Mesothelial cell of epicardium (in vitro differentiated cells): ENCODE measurements around the gene NDFIP1. TPM values are rescaled to one million over a fixed set of nuclear protein-coding genes. Genes with fewer than 3 reads are reported as not detected.

ENCODE experiments used
- DNase-seq, 2 experiments: peaks; one replicate each; pipeline ENCODE4 v3.0.0; 2021; ENCODE audit warnings: low spot score in 2 of 2; ENCODE audit not compliant: unreplicated experiment in 2 of 2
- H3K27ac Mint-ChIP-seq: 2 replicates; pipeline ENCODE4 v1.8.0; 2021; ENCODE audit warnings: mixed read lengths
- H3K27me3 Mint-ChIP-seq: 2 replicates; pipeline ENCODE4 v1.8.0; 2021; ENCODE audit warnings: low read depth, mixed read lengths
- H3K36me3 Mint-ChIP-seq: 2 replicates; pipeline ENCODE4 v1.8.0; 2021; ENCODE audit warnings: mixed read lengths
- H3K4me1 Mint-ChIP-seq: 2 replicates; pipeline ENCODE4 v1.8.0; 2021; ENCODE audit warnings: mixed read lengths
- H3K4me3 Mint-ChIP-seq: 2 replicates; pipeline ENCODE4 v1.8.0; 2021; ENCODE audit warnings: mild to moderate bottlenecking, moderate library complexity, mixed read lengths
- H3K9me3 Mint-ChIP-seq: 2 replicates; pipeline ENCODE4 v1.8.0; 2021; ENCODE audit warnings: mixed read lengths
- total RNA-seq: library from RNA; stranded (reverse); gene quantifications from 3 replicates; pipeline ENCODE4 v1.2.1, GENCODE V29; 2021
- TF ChIP-seq, protein P1 (sequence below): fragments of 200-600 bp; sonication (generic); IDR thresholded peaks from one replicate; pipeline ENCODE4 v1.5.0; 2021; ENCODE audit warnings: antibody characterized with exemption; ENCODE audit not compliant: unreplicated experiment

Gene NDFIP1
- total RNA-seq, 1 donor from 2014 or later = 67.9 TPM

DNA sequence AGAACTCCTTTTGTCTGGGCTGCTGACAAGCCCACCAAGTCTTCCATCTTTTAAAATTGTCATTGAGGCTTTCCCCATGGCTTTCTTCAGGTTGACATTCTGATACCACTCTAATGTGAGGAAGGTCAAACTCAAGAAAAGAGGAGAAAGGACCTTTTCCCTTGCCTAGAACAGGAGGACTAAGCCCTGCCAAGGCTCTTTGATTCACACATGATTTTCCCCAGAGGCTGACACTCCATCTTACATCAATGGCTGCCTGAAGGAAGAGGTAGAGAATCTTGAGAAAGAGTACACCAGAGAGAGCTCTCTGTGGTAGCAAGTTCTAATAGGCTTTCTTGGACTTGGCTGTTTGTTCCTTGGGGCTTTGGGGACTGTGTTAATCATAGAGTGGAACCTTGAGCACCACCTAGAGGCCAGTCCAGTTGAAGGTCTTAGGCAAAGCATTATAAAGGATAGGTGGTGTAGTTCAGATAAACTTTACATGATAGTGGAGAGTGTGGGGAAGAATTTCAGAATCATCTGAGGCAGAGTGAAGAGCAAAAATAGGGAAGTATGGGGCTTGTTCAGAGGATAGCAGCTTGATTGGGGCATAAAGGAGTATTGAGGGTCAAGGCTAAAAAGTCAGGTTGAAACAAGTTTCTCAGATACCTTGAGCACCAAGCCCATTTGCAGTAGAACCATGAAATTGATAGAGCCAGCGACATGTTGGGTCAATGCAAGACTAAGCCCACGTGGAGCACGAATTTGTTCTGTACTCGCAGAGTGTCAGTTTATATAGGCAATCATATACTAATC, 36.7 kb downstream of the NDFIP1 start:
- no peaks in the 10 kb centered on the region for H3K27me3 Mint-ChIP-seq
- DNase-seq = peak in 1 of 2 experiments; percentile 43
- H3K4me3 Mint-ChIP-seq = no peak overlapping the region
- H3K4me1 Mint-ChIP-seq = no peaks in the 10 kb centered on the region
- TF ChIP-seq, protein P1, sequence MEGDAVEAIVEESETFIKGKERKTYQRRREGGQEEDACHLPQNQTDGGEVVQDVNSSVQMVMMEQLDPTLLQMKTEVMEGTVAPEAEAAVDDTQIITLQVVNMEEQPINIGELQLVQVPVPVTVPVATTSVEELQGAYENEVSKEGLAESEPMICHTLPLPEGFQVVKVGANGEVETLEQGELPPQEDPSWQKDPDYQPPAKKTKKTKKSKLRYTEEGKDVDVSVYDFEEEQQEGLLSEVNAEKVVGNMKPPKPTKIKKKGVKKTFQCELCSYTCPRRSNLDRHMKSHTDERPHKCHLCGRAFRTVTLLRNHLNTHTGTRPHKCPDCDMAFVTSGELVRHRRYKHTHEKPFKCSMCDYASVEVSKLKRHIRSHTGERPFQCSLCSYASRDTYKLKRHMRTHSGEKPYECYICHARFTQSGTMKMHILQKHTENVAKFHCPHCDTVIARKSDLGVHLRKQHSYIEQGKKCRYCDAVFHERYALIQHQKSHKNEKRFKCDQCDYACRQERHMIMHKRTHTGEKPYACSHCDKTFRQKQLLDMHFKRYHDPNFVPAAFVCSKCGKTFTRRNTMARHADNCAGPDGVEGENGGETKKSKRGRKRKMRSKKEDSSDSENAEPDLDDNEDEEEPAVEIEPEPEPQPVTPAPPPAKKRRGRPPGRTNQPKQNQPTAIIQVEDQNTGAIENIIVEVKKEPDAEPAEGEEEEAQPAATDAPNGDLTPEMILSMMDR = peak; percentile 48
- peaks cover 5% of the 10 kb centered on the region for H3K9me3 Mint-ChIP-seq
- peaks cover 27% of the 10 kb centered on the region for H3K36me3 Mint-ChIP-seq
- no peak overlapping the region for H3K27ac Mint-ChIP-seq

DNA sequence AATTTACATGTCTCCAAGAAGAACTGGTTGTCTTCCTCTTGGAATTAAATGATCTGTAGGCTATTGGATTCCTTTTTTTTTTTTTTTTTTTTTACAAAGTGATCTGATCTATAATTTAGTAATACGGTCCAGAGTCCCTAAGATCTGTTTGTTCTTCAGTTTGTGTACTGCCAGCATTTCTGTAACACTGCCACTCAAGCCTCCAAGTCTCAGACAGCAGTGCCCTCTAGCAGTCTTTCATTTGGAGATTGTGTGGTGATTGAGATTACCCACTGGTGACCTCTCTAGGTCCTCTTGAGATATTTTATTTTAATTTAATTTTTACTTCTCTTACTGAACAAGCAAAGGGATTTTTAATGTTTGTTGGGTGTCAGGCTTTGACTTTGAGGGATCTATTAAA, 40.8 kb downstream of the NDFIP1 start:
- peaks cover 5% of the 10 kb centered on the region for H3K9me3 Mint-ChIP-seq
- peaks cover 29% of the 10 kb centered on the region for H3K36me3 Mint-ChIP-seq
- H3K4me1 Mint-ChIP-seq = peaks cover 11% of the 10 kb centered on the region
- H3K4me3 Mint-ChIP-seq = no peak overlapping the region
- no peaks in the 10 kb centered on the region for H3K27me3 Mint-ChIP-seq
- no peak overlapping the region for H3K27ac Mint-ChIP-seq
- TF ChIP-seq, protein P1 = no peak
- no peak for DNase-seq

DNA sequence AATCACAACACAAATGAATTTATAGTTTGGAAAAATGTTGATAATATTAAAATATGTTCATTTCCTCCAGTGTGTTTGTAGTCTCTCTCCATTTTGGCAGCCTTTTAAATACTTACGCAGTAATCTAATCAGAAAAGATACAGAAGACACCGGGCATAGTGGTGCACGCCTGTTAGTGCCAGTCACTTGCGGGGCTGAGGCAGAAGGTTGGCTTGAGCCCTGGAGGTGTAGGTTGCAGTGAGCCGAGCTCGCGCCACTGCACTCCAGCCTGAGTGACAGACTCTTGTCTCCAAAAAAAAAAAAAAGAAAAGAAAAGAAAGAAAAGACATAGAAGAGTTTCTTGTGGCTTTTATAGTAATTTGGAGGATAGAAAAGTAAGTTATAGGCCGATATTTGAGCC, 41.9 kb downstream of the NDFIP1 start:
- Mint-ChIP-seq H3K36me3 (peaks cover 32% of the 10 kb centered on the region), H3K27me3 (no peaks in the 10 kb centered on the region), H3K9me3 (peaks cover 5% of the 10 kb centered on the region), H3K4me3 (no peak overlapping the region), H3K4me1 (peaks cover 11% of the 10 kb centered on the region), H3K27ac (no peak overlapping the region)
- DNase-seq = no peak
- TF ChIP-seq, protein P1 = no peak

GRCh38 chr5:142151436-142152383, 43.1 kb downstream of the NDFIP1 start:
- H3K4me1 Mint-ChIP-seq = peaks cover 11% of the 10 kb centered on the region
- TF ChIP-seq, protein P1 = peak; percentile 78
- DNase-seq = peak in 1 of 2 experiments; percentile 49

GRCh38 chr5:142152384-142152732, 43.8 kb downstream of the NDFIP1 start:
- peaks cover 3% of the 10 kb centered on the region for H3K9me3 Mint-ChIP-seq
- TF ChIP-seq, protein P1 = no peak
- no peaks in the 10 kb centered on the region for H3K27me3 Mint-ChIP-seq
- no peak overlapping the region for H3K27ac Mint-ChIP-seq
- no peak overlapping the region for H3K4me3 Mint-ChIP-seq
- no peak for DNase-seq
- peaks cover 20% of the 10 kb centered on the region for H3K36me3 Mint-ChIP-seq
- H3K4me1 Mint-ChIP-seq = peaks cover 15% of the 10 kb centered on the region

More at GRCh38 chr5:142151436-142152383, 43.1 kb downstream of the NDFIP1 start:
- no peak overlapping the region for H3K4me3 Mint-ChIP-seq
- peaks cover 26% of the 10 kb centered on the region for H3K36me3 Mint-ChIP-seq
- H3K27ac Mint-ChIP-seq = no peak overlapping the region
- peaks cover 5% of the 10 kb centered on the region for H3K9me3 Mint-ChIP-seq
- H3K27me3 Mint-ChIP-seq = no peaks in the 10 kb centered on the region
